GM12878 (cell line): Measurements from ENCODE around the gene TPM4.

Experiments used
- EP300 ChIP-seq, 2 experiments: fragments of 150-350 bp in 1 of 2; IDR thresholded peaks; 2 replicates each; pipeline ENCODE4 v1.6.1; 2011 to 2012; ENCODE audit warnings: low read depth in 2 of 2, low read length in 2 of 2, borderline replicate concordance in 1 of 2, improper control_type of control experiment in 1 of 2, inconsistent platforms in 1 of 2; ENCODE audit not compliant: control insufficient read depth in 1 of 2
- HDAC2 ChIP-seq: fragments of 200-600 bp; sonication (generic); IDR thresholded peaks from 2 replicates; pipeline ENCODE4 v1.6.1; 2017
- NR2F1 ChIP-seq: fragments of 450-650 bp; conservative IDR thresholded peaks from 2 replicates; pipeline ENCODE4 v1.6.1; 2017; ENCODE audit warnings: mild to moderate bottlenecking
- POLR2A ChIP-seq: IDR thresholded peaks from 2 replicates; pipeline ENCODE4 v1.6.1; 2011; ENCODE audit warnings: low read depth, mild to moderate bottlenecking, low read length
- POLR2AphosphoS5 ChIP-seq: IDR thresholded peaks from 2 replicates; pipeline ENCODE4 v1.6.1; 2011; ENCODE audit warnings: mild to moderate bottlenecking, low read length, inconsistent platforms
- ZNF384 ChIP-seq: IDR thresholded peaks from 2 replicates; pipeline ENCODE4 v1.6.1; 2012; ENCODE audit warnings: low read depth, mild to moderate bottlenecking, low read length, improper control_type of control experiment, borderline replicate concordance
- TF ChIP-seq, protein P1 (sequence below), 3 experiments: IDR thresholded peaks in 2 of 3; conservative IDR thresholded peaks in 1 of 3; 2 replicates each; pipeline ENCODE4 v1.5.1; 2011; ENCODE audit warnings: low read depth in 3 of 3, low read length in 3 of 3, mild to moderate bottlenecking in 3 of 3, control low read depth in 2 of 3, moderate library complexity in 2 of 3, inconsistent platforms in 1 of 3, mixed read lengths in 1 of 3; ENCODE audit not compliant: control insufficient read depth in 2 of 3, insufficient read depth in 1 of 3; ENCODE audit errors: extremely low read depth in 1 of 3
- TF ChIP-seq, protein P2 (sequence below): IDR thresholded peaks from 2 replicates; pipeline ENCODE4 v1.6.1; 2012; ENCODE audit warnings: mild to moderate bottlenecking, low read depth, low read length

DNA sequence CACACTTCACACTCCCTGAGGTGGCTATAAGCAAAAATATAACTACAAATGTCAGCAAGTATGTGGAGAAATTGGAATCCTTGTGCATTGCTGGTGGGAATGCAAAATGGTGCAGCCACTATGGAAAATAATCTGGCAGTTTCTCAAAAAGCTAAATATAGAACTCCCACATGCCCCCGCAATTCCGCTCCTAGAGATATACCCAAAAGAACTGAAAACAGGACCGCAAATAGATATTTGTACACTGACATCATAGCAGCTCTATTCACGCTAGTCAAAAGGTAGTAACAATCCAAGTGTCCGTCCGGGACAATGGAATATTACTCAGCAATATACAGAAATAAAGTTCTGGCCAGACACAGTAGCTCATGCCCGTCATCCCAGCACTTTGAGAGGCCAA is 31.5 kb upstream of the TPM4 start:
- TF ChIP-seq NR2F1 = no peak
- TF ChIP-seq POLR2A = no peak
- TF ChIP-seq, protein P1, sequence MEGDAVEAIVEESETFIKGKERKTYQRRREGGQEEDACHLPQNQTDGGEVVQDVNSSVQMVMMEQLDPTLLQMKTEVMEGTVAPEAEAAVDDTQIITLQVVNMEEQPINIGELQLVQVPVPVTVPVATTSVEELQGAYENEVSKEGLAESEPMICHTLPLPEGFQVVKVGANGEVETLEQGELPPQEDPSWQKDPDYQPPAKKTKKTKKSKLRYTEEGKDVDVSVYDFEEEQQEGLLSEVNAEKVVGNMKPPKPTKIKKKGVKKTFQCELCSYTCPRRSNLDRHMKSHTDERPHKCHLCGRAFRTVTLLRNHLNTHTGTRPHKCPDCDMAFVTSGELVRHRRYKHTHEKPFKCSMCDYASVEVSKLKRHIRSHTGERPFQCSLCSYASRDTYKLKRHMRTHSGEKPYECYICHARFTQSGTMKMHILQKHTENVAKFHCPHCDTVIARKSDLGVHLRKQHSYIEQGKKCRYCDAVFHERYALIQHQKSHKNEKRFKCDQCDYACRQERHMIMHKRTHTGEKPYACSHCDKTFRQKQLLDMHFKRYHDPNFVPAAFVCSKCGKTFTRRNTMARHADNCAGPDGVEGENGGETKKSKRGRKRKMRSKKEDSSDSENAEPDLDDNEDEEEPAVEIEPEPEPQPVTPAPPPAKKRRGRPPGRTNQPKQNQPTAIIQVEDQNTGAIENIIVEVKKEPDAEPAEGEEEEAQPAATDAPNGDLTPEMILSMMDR (IDR thresholded peaks at IDR 0.05 in 2 of 3, conservative IDR thresholded peaks at IDR 0.05 in 1 of 3; ENCODE audit: control insufficient read depth in 2 of 3, extremely low read depth in 1 of 3, insufficient read depth in 1 of 3, low read depth in 3 of 3, low read length in 3 of 3) = no peak
- TF ChIP-seq, protein P2, sequence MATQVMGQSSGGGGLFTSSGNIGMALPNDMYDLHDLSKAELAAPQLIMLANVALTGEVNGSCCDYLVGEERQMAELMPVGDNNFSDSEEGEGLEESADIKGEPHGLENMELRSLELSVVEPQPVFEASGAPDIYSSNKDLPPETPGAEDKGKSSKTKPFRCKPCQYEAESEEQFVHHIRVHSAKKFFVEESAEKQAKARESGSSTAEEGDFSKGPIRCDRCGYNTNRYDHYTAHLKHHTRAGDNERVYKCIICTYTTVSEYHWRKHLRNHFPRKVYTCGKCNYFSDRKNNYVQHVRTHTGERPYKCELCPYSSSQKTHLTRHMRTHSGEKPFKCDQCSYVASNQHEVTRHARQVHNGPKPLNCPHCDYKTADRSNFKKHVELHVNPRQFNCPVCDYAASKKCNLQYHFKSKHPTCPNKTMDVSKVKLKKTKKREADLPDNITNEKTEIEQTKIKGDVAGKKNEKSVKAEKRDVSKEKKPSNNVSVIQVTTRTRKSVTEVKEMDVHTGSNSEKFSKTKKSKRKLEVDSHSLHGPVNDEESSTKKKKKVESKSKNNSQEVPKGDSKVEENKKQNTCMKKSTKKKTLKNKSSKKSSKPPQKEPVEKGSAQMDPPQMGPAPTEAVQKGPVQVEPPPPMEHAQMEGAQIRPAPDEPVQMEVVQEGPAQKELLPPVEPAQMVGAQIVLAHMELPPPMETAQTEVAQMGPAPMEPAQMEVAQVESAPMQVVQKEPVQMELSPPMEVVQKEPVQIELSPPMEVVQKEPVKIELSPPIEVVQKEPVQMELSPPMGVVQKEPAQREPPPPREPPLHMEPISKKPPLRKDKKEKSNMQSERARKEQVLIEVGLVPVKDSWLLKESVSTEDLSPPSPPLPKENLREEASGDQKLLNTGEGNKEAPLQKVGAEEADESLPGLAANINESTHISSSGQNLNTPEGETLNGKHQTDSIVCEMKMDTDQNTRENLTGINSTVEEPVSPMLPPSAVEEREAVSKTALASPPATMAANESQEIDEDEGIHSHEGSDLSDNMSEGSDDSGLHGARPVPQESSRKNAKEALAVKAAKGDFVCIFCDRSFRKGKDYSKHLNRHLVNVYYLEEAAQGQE = no peak
- TF ChIP-seq EP300 (IDR thresholded peaks at IDR 0.05; ENCODE audit: borderline replicate concordance in 1 of 2, control insufficient read depth in 1 of 2, low read depth in 2 of 2, low read length in 2 of 2) = no peak
- no peak for TF ChIP-seq POLR2AphosphoS5
- TF ChIP-seq HDAC2 = no peak
- no peak for TF ChIP-seq ZNF384
